Esophagus muscularis mucosa (tissue), 3 donors: Measurements from ENCODE around the gene UGT1A6.

ENCODE experiments used
- CTCF ChIP-seq, 3 experiments: fragments of 200-600 bp in 2 of 3; fragments of 450-650 bp in 1 of 3; sonication (generic) in 2 of 3; IDR thresholded peaks; one replicate each; pipeline ENCODE4 v1.5.1; 2017 to 2019; ENCODE audit warnings: antibody characterized with exemption in 3 of 3, mild to moderate bottlenecking in 2 of 3, moderate library complexity in 1 of 3
- POLR2A ChIP-seq: fragments of 450-650 bp; IDR thresholded peaks from one replicate; pipeline ENCODE4 v1.6.1; 2017; ENCODE audit warnings: antibody characterized with exemption, moderate library complexity, mild to moderate bottlenecking, low read depth
- POLR2AphosphoS5 ChIP-seq, 2 donors: sonication (generic); formaldehyde crosslinking; IDR thresholded peaks; one replicate each; pipeline ENCODE4 v1.6.1; 2017; ENCODE audit warnings: antibody characterized with exemption in 2 of 2

- TF ChIP-seq POLR2AphosphoS5 (IDR thresholded peaks at IDR 0.05) (no peak), CTCF (IDR thresholded peaks at IDR 0.05) (no peak), POLR2A (no peak)
These were observed 15.4 kb downstream of the UGT1A6 start for GRCh38 chr2:233707940-233708644.
